ENCODE data around the gene DYNLT1. TPM values are rescaled to one million over a fixed set of nuclear protein-coding genes. Genes with fewer than 3 reads are reported as not detected.

Gene DYNLT1
- total RNA-seq, 1 donor from 2014 or later: 126 TPM

DNA sequence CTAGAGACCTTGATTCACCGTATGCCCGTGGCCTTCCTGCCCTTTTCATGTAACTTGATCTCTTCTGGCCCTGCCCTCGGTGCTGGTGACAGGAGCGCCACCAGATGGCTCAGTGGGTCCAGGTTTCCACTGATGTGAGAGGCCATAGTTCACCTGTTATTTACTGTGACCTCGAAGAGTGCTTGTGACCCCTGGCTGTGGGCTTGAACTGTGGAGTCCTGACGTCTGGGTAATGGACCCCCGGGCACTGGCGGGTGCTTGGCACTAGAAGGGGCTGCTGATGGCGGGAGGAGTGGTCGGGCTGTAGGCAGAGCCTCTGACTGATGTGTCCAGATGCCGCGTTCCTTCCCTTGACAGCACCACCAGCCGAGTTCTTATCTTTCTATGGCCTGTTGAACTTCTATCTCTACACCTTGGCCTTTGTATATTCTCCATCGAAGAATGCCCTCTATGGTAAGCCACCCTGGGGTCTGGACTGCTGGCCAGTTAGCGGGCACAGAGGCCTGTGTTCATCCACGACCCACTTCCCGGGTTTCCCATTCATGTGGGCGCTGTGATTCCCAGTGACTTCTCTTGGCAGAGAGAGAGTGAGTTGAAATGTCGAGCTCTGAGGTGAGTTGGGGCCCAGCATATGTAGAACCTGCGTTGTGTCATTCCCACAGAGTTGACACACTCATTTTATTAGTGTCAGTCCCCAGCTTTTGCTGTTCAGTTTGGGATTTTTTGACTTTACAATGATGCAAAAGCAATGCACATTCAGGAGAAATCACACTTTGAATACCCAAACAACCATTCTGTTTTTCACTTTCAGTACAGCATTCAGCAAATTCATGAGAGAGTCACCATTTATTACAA lies 14.9 kb downstream of the DYNLT1 start:
- Histone ChIP-seq H3K4me1 (peaks cover 53% of the 10 kb centered on the region), H3K9me3 (replicated peaks) (no peaks in the 10 kb centered on the region), H3K27me3 (ENCODE audit: low read depth) (no peaks in the 10 kb centered on the region), H3K36me3 (peaks cover 21% of the 10 kb centered on the region), H3K4me3 (no peak overlapping the region), H3K27ac (replicated peaks) (peak overlapping the region; percentile 38)
- intact Hi-C loops (cut with micrococcal nuclease): no loop called here
- TF ChIP-seq CTCF (IDR thresholded peaks at IDR 0.05; ENCODE audit: borderline replicate concordance): peak; percentile 56
- DNase-seq: no peak

- peaks cover 53% of the 10 kb centered on the region for H3K4me1 ChIP-seq
- intact Hi-C loops (cut with micrococcal nuclease): no loop called here
- H3K9me3 ChIP-seq (replicated peaks): no peaks in the 10 kb centered on the region
- peaks cover 26% of the 10 kb centered on the region for H3K36me3 ChIP-seq
- no peaks in the 10 kb centered on the region for H3K27me3 ChIP-seq (ENCODE audit: low read depth)
- TF ChIP-seq CTCF (IDR thresholded peaks at IDR 0.05; ENCODE audit: borderline replicate concordance): no peak
- H3K4me3 ChIP-seq: no peak overlapping the region
- H3K27ac ChIP-seq (replicated peaks): peak overlapping the region; percentile 38
- DNase-seq: no peak
Measured at GRCh38 chr6:158628542-158628941, 16.0 kb downstream of the DYNLT1 start.

DNA sequence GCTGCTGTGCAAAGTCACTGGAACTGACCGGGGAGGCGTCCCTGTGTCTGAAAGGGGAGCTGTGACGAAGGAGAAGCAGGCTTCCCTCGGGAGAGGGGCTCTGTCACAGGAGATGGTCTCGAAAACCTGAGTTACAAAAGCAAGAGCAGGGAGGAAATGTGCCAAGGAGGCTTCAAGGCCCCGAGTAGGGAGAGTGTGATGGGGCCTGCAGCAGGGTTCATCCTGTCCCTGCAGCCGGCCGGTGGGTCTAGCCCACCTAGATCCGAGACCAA lies 16.7 kb downstream of the DYNLT1 start:
- Histone ChIP-seq H3K9me3 (replicated peaks) (no peaks in the 10 kb centered on the region), H3K36me3 (peaks cover 26% of the 10 kb centered on the region), H3K4me3 (no peak overlapping the region), H3K27me3 (ENCODE audit: low read depth) (no peaks in the 10 kb centered on the region), H3K4me1 (peaks cover 53% of the 10 kb centered on the region), H3K27ac (replicated peaks) (no peak overlapping the region)
- DNase-seq: no peak
- no peak for TF ChIP-seq CTCF (IDR thresholded peaks at IDR 0.05; ENCODE audit: borderline replicate concordance)
- intact Hi-C loops (cut with micrococcal nuclease): no loop called here

DNA sequence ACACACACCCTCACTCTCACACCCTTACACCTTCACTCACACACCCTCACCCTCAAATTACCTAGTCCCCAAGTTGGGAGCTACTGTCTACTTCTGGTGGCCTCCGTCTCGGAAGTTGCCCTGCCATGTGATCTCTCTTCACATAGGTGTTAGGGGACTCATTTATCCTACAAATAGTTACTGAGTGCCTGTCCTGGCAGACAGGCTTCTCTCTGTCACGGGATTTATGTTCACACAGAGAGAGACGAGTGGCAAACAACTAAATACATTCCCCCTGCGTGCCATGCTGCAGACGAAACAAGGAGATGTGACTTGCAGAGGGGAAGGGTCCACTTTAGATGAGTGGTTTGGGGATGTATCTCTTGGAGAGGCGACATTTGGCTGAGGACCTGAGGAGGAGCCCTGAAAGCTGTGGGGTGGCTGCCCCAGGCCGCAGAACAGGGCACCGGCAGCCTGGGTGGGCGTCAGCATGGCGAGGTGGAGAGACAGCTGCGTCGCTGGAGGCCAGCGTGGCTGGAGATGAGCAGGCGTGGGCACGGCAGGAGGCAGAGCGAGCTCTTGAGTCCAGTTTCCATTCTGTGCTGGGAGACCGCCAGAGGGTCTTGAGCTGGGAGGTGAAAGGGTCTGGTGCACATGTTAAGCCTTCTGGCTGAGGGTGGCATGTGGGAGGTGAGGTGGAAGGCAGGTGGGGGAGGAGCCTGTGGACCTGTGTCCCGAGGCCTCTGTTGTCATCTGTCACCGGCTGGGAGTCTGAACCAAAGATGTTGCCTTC lies 17.2 kb downstream of the DYNLT1 start:
- Histone ChIP-seq H3K27me3 (ENCODE audit: low read depth) (no peaks in the 10 kb centered on the region), H3K9me3 (replicated peaks) (no peaks in the 10 kb centered on the region), H3K27ac (replicated peaks) (peak overlapping the region; percentile 18), H3K4me3 (no peak overlapping the region), H3K36me3 (peaks cover 28% of the 10 kb centered on the region), H3K4me1 (peaks cover 49% of the 10 kb centered on the region)
- intact Hi-C loops (cut with micrococcal nuclease): no loop called here
- no peak for TF ChIP-seq CTCF (IDR thresholded peaks at IDR 0.05; ENCODE audit: borderline replicate concordance)
- DNase-seq: no peak

DNA sequence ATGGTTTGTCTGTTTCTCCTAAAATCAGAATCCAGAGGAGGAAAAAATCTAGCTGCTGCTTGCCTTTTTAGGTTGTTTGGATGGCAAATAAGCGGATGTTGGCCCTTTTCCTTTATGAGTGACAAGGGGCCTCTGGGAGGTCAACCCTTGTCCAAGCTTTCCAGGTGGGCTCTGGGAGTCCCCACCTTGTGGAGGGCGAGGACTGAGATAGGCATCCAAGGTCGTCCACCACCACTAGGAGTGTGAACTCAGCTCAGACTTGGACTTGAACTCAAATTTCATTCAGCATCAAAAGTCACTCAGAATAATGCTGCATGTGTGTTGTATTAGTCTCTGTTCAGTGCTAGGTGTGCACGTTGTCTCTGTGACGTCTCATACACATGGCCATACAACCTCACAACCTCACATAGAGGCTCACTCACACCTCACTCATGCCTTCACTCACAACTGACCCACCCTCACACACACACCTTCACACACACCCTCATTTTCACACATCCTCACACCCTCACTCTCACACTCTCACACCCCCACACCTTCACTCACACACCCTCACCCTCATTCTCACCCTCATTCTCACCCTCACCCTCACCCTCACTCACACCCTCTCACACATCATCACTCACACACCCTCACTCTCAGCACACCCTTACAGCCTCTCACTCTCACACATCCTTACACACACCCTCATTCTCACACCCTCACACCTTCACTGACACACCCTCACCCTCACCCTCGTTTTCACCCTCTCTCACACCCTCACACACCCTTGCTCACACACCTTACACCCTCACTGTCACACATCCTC lies 18.0 kb downstream of the DYNLT1 start:
- TF ChIP-seq CTCF (IDR thresholded peaks at IDR 0.05; ENCODE audit: borderline replicate concordance): no peak
- Histone ChIP-seq H3K4me1 (peaks cover 41% of the 10 kb centered on the region), H3K27ac (replicated peaks) (no peak overlapping the region), H3K36me3 (peaks cover 36% of the 10 kb centered on the region), H3K9me3 (replicated peaks) (no peaks in the 10 kb centered on the region), H3K27me3 (ENCODE audit: low read depth) (no peaks in the 10 kb centered on the region), H3K4me3 (no peak overlapping the region)
- no peak for DNase-seq
- intact Hi-C loops (cut with micrococcal nuclease): no loop called here

Data from left ventricle myocardium inferior (tissue), 1 donor.